Measurements from ENCODE around the gene FYN.

- TF ChIP-seq YY1 (IDR thresholded peaks at IDR 0.05; ENCODE audit: insufficient read depth, insufficient read length) (no peak), ZNF274 (IDR thresholded peaks at IDR 0.05; ENCODE audit: low read depth, low read length) (no peak), SUZ12 (IDR thresholded peaks at IDR 0.05; ENCODE audit: extremely low read depth, insufficient read depth, insufficient read length) (no peak)
Observed at GRCh38 chr6:111667931-111668330, 205.3 kb downstream of the FYN start.

All from NT2/D1 (cell line).